ENCODE results near the gene ANKMY1.

- TF ChIP-seq EZH2 (IDR thresholded peaks at IDR 0.05; ENCODE audit: borderline replicate concordance) (no peak), CTCF (IDR thresholded peaks at IDR 0.05; ENCODE audit: poor library complexity) (no peak)
These were observed 17.5 kb upstream of the ANKMY1 start for GRCh38 chr2:240575101-240575965.

Measured in hepatocyte (in vitro differentiated cells).